GM10266 (cell line): ENCODE measurements around the gene EED.

Experiments used
- DNase-seq: peaks from one replicate; pipeline ENCODE4 v3.0.0; 2012; ENCODE audit errors: extremely low spot score
- TF ChIP-seq, protein P1 (sequence below): IDR thresholded peaks from 2 replicates; pipeline ENCODE4 v1.5.1; 2012; ENCODE audit warnings: mild to moderate bottlenecking, low read depth; ENCODE audit not compliant: control insufficient read depth, insufficient read depth; ENCODE audit errors: missing control alignments

The EED gene

GRCh38 chr11:86230179-86230804 lies 14.3 kb upstream of the EED start:
- DNase-seq, result no peak
- TF ChIP-seq, protein P1, sequence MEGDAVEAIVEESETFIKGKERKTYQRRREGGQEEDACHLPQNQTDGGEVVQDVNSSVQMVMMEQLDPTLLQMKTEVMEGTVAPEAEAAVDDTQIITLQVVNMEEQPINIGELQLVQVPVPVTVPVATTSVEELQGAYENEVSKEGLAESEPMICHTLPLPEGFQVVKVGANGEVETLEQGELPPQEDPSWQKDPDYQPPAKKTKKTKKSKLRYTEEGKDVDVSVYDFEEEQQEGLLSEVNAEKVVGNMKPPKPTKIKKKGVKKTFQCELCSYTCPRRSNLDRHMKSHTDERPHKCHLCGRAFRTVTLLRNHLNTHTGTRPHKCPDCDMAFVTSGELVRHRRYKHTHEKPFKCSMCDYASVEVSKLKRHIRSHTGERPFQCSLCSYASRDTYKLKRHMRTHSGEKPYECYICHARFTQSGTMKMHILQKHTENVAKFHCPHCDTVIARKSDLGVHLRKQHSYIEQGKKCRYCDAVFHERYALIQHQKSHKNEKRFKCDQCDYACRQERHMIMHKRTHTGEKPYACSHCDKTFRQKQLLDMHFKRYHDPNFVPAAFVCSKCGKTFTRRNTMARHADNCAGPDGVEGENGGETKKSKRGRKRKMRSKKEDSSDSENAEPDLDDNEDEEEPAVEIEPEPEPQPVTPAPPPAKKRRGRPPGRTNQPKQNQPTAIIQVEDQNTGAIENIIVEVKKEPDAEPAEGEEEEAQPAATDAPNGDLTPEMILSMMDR, result no peak

DNA sequence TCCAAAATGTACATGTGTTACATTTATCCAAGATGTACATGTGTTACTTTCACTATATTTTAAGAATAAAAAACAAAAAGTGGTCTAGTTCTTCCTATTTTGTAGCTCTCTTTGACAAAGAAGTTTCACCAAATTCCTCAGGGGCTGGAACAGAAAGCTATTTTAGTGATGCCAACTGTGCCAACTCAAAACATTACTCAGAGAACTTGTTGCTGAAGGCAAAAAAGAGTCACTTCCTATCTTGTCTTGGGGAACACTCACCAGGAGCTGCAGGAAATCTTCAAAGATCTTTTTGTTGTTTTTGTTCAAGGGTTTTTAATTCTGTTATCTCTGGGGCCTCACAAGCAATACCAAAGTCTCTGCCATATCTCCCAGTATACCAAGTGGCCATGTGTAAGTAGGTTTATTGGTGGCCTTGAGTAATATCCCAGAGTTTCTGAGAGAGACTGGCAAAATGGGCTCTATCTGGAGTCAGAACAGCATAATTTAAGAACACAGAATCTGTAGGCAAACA lies 13.6 kb upstream of the EED start:
- TF ChIP-seq, protein P1, result no peak
- no peak for DNase-seq

- TF ChIP-seq, protein P1, result no peak
- DNase-seq, result no peak
Observed at GRCh38 chr11:86232556-86232955, 12.0 kb upstream of the EED start.

GRCh38 chr11:86234831-86235461 lies 9.6 kb upstream of the EED start:
- TF ChIP-seq, protein P1, result no peak
- DNase-seq, result no peak

DNA sequence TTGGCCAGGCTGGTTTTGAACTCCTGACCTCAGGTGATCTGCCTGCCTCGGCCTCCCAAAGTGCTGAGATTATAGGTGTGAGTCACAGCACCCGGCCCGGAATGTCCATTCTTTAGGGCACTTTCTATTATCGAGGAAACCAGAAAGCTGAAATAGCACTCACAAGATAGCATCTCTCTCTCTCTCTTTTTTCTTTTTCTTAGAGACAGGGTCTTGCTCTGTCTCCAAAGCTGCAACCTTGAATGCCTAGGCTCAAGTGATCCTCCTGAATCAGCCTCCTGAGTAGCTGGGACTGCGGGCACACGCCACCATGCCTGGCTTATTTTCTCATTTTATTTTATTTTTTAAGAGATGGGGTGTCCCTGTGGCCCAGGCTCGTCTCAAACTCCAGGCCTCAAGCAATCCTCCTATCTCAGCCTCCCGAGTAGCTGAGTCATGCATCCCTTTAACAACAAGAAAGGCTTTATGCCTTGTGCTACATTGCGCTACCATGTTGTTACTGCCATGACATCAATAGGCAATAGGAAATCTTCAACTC lies 7.2 kb upstream of the EED start:
- no peak for DNase-seq
- TF ChIP-seq, protein P1, result no peak

GRCh38 chr11:86240164-86240563 lies 4.4 kb upstream of the EED start:
- DNase-seq, result no peak
- TF ChIP-seq, protein P1, result no peak
